Activated T-cell treated with anti-CD3 and anti-CD28 coated beads for 24 hours (primary cell): Measurements from ENCODE around the gene IL1B.

Experiments used
- DNase-seq: peaks from one replicate; pipeline ENCODE4 v3.0.0-alpha.2; 2020; ENCODE audit warnings: low read depth

Gene IL1B

DNA sequence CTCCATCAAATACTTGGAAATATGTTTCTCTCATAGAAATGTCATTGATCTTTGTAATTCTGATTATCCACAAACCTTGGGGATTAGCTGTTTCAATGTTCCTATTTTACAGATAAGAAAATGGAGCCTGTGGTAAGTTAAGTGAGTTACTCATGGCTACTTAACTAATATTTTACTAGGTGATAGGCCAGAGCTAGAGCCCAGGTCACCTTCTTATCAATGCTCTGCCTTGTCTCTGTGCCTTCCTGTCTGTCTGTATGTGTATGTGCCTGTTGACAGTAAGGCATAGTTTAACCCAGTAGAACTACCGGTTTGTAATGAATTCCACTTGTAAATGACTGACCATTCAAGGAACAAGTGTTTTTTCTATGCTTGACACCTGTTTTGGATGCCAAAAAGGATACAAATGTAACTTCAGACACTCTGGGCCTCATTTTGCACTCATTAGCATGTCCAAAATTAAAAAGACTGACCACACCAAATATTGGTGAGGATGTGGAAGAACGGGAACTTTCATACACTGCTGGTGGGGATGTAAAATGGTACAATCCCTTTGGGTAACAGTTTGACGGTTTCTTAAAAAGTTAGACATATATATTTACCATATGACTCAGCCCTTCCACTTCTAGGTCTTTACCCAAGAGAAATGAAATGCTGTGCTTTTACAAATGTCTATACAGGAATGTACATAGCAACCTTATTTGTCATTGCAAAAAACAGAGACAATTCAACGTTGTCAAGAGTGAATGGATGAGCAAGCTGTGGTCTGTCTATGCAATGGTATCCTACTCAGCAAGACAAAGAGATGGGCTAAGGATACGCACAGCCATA, 32.7 kb downstream of the IL1B start:
- DNase-seq = no peak

GRCh38 chr2:112800881-112801583, 35.5 kb downstream of the IL1B start:
- DNase-seq = no peak

- DNase-seq = no peak
These were observed 37.3 kb downstream of the IL1B start for GRCh38 chr2:112798979-112799975.

DNA sequence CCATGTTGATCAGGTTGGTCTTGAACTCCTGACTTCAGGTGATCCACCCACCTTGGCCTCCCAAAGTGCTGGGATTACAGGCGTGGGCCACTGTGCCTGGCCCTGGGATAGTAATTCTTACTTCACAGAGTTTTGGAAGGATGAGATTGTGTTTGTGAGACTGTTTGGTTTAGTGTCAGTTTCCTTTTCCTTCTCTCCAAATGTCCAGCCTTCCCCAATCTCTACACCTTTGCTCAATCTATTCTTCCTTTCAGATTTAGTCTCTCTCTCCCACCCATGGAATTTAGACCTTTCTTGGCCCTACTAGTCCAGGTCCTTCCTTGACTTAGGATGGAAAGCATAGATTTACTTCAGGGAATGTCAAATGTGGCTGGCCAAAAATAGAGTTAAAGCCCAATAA, 40.1 kb downstream of the IL1B start:
- DNase-seq = no peak

GRCh38 chr2:112795774-112796173, 40.8 kb downstream of the IL1B start:
- no peak for DNase-seq

DNA sequence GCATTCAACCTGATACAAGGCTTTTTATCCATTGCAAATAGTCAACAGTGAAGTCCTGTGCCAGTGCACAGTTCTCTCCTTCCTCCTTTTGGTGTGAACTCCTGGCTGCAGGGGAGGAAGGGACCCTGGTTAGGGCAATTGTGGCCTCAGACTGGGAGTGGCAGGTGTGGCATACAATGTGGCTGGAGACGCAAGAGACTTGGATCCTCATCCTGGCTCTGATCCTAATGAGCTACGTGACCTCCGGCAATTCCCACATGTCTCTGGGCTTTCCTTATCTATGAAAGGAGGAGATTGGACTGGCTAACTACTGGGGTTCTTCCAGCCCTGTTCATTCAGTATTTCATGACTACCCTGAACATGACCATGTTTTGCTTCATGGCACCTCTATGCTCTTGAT, 41.7 kb downstream of the IL1B start:
- DNase-seq = no peak

GRCh38 chr2:112794131-112794733, 42.3 kb downstream of the IL1B start:
- DNase-seq = no peak

DNA sequence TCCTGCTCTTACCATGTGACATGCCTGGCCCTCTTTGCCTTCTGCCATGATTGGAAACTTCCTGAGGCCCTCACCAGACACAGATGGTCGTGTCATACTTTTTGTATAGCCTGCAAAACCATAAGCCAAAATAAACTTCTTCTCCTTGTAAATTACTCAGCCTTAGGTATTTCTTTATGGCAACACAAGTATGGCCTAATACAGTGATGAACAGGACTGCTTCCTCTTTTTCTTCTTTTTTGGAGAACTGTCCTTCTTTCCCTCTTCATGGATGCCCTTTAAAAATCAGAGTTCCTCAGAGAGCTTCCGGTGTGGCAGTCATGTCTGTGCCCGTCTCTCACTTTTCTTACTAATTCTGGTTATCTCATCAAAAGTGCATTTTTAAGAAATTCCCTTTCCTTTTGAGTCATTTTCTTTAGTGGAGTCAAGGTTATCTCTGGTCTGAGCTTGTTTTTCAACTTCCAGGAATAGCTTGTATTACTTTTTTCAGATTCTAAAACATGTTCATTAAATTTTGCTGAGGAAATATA, 43.1 kb downstream of the IL1B start:
- DNase-seq = no peak

GRCh38 chr2:112792419-112792818, 44.2 kb downstream of the IL1B start:
- no peak for DNase-seq

- DNase-seq = no peak
These were observed 44.8 kb downstream of the IL1B start for GRCh38 chr2:112791693-112792230.

GRCh38 chr2:112791019-112791418, 45.6 kb downstream of the IL1B start:
- no peak for DNase-seq

DNA sequence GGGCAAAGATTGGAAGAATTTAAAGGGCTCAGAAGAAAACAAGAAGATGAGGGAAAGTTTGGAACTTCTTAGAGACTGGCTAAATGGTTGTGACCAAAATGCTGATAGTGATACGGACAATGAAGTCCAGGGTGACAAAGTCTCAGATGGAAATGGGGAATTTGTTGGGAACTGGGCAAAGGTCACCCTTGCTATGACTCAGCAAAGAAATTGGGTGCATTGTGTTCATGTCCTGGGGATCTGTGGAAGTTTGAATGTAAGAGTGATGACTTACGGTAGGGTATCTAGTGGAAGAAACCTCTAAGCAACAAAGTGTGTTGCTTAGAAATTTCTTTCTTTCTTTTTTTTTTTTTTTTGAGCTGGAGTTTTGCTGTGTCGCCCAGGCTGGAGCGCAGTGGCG, 46.3 kb downstream of the IL1B start:
- no peak for DNase-seq

- DNase-seq = no peak
These were observed 47.4 kb downstream of the IL1B start for GRCh38 chr2:112789186-112789585.

GRCh38 chr2:112788653-112789052, 47.9 kb downstream of the IL1B start:
- DNase-seq = no peak

DNA sequence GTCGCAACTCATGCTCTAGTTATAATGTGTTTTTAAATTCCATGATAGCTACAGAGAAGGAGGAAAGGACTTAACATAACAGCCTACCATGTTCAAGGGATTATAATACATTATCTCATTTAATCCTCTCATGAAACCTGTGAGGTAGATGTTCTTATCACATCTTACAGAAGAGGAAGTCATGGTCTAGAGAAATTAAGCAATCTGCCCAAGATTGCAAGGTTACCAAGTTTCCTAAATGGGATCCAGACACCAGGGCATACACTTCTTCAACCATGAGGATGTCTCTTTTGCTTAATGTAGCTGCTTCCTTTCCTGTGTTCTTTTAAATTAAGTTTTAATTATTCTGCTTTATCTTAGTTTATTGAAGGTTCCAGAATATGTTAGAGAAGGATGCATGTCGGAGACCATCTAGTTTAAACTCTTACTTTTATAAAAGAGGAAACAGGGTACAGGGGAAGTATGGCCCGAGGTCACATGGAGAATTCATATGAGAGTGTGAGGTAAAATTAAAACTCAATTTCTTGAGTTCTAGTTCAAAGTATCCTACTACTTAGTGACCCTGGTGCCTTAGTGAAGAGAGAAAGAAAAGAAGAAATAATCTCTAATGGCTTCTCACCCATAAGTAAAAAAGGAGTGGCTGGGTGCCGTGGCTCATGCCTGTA, 48.7 kb downstream of the IL1B start:
- no peak for DNase-seq

- no peak for DNase-seq
These were observed 49.3 kb downstream of the IL1B start for GRCh38 chr2:112787294-112787693.

- no peak for DNase-seq
These were observed 52.1 kb downstream of the IL1B start, which contains the start of gene IL1A for GRCh38 chr2:112784199-112785189. TSS of gene IL1A (minus strand) at chr2:112784493. CDS start at chr2:112783770, 723 bp downstream.

DNA sequence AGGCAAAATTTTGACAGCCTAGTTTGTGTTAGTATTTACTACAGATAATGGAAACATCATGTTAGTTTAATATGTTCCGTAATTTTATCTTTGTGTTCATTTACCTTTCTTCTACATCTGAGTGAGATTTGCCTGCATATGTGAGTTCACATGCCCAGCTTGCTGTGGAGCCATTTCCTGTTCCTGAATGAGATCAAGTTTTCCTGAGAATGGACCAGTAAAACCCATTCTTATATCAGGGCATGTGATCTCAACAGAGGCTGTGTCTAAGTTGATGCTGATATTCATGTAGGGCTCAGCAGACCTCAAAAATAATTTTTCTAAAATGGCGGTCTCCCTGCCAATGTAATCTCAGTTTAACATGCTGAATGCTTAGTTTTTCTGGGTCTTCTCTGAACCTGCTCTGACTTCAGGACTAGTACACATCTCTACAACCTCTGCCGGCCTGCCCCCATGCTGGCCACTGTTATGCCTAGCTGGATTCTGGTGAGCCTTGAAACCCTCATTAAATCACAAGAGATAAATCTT, 53.3 kb downstream of the IL1B start:
- DNase-seq = no peak

DNA sequence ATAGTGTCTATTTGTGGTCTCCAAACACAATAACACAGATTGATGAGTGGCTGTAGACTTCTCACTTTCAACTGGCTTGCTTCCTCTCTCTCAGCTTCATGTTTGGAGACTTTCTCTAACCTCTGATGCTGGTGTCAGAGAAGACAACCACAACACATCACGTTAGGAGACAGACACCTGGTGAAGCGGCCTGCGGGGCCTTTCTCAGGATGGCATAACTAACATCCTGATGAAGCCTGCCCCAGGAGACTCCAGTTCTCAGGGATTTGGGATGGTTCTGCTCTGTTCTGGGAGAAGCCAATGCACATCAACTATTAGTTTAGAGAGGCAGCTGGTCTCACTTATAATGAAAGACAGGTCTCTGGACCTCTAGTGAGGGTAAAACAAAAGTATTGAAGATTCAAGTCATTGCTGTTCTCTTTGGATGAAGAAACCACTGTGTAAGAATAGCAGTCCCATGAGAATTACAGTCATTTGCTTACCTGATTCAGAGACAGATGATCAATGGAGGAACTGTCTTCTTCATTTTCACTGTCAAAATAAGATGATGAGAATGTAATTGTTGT, 54.3 kb downstream of the IL1B start:
- DNase-seq = no peak
